Peyer's patch (tissue), 4 donors: Measurements from ENCODE around the gene ITGAE. TPM values are rescaled to one million over a fixed set of nuclear protein-coding genes. Genes with fewer than 3 reads are reported as not detected.
"Not testable (repeated sequence)": the region's sequence is repeated elsewhere in the genome, so short reads cannot be mapped to it uniquely, and the experiment has no call there.

ENCODE experiments used
- DNase-seq, 3 donors: peaks; one replicate each; pipeline ENCODE4 v3.0.0-alpha.2; 2017 to 2019
- H3K27ac ChIP-seq, 4 donors: fragments of 200-600 bp; sonication (generic); one replicate each; pipeline ENCODE4 v1.5.1; 2016 to 2019
- H3K27me3 ChIP-seq, 2 donors: fragments of 200-600 bp; sonication (generic); one replicate each; pipeline ENCODE4 v1.5.1; 2019
- H3K36me3 ChIP-seq, 3 donors: fragments of 200-600 bp; sonication (generic); one replicate each; pipeline ENCODE4 v1.5.1; 2016 to 2019
- H3K4me1 ChIP-seq, 4 donors: fragments of 200-600 bp; sonication (generic); one replicate each; pipeline ENCODE4 v1.5.1; 2016 to 2019
- H3K4me3 ChIP-seq, 4 donors: fragments of 200-600 bp; sonication (generic); 1 replicate in 3 of 4; 2 replicates in 1 of 4; pipeline ENCODE4 v1.5.1; 2016 to 2019; ENCODE audit warnings: mild to moderate bottlenecking in 1 of 4
- H3K9me3 ChIP-seq, 4 donors: fragments of 200-600 bp; sonication (generic); one replicate each; pipeline ENCODE4 v1.5.1; 2016 to 2019; ENCODE audit warnings: mild to moderate bottlenecking in 1 of 4
- POLR2A ChIP-seq, 2 donors: fragments of 450-650 bp; IDR thresholded peaks; one replicate each; pipeline ENCODE4 v1.5.1; 2017; ENCODE audit warnings: antibody characterized with exemption in 2 of 2, mild to moderate bottlenecking in 2 of 2, moderate library complexity in 2 of 2
- total RNA-seq, 4 donors: library from RNA; depleted of rRNA; stranded (reverse); fragments of >200 nt; gene quantifications; one replicate each; pipeline ENCODE4 v1.1.0, GENCODE V29; 2016
- TF ChIP-seq, protein P1 (sequence below), 6 experiments: fragments of 450-650 bp in 4 of 6; fragments of 200-600 bp in 2 of 6; sonication (generic) in 1 of 6; IDR thresholded peaks; one replicate each; pipeline ENCODE4 v1.5.1; 2017 to 2019; ENCODE audit warnings: antibody characterized with exemption in 6 of 6, mild to moderate bottlenecking in 3 of 6, moderate library complexity in 1 of 6

ITGAE gene
- total RNA-seq, 4 donors from 2014 or later, result 14.9 to 41.8 (median 31.5) TPM

DNA sequence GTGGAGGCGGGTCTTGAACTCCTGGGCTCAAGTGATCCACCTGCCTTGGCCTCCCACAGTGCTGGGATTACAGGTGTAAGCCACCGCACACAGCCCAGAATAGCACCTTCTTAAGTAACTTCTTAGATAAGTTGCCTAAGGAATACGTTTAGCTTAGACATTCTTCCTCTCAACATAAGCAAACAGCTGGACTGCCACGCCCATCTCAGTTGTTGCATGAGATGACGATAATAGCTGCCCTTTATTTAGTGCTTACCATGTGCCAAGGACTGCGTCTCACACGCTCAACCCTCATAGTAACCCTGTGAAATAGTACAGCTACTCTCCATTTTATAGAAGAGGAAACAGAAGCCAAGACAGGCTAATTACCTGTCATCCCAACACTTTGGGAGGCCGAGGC is 65.5 kb downstream of the ITGAE start:
- no peaks in the 10 kb centered on the region for H3K36me3 ChIP-seq
- no peak overlapping the region for H3K27ac ChIP-seq
- H3K4me1 ChIP-seq, result peaks cover 0 to 22% (median 6%) of the 10 kb centered on the region in 4 donors
- TF ChIP-seq POLR2A (IDR thresholded peaks at IDR 0.05), result no peak
- TF ChIP-seq, protein P1, sequence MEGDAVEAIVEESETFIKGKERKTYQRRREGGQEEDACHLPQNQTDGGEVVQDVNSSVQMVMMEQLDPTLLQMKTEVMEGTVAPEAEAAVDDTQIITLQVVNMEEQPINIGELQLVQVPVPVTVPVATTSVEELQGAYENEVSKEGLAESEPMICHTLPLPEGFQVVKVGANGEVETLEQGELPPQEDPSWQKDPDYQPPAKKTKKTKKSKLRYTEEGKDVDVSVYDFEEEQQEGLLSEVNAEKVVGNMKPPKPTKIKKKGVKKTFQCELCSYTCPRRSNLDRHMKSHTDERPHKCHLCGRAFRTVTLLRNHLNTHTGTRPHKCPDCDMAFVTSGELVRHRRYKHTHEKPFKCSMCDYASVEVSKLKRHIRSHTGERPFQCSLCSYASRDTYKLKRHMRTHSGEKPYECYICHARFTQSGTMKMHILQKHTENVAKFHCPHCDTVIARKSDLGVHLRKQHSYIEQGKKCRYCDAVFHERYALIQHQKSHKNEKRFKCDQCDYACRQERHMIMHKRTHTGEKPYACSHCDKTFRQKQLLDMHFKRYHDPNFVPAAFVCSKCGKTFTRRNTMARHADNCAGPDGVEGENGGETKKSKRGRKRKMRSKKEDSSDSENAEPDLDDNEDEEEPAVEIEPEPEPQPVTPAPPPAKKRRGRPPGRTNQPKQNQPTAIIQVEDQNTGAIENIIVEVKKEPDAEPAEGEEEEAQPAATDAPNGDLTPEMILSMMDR (IDR thresholded peaks at IDR 0.05), result no peak
- no peaks in the 10 kb centered on the region for H3K9me3 ChIP-seq
- no peak overlapping the region for H3K4me3 ChIP-seq
- DNase-seq, result no peak
- no peaks in the 10 kb centered on the region for H3K27me3 ChIP-seq

DNA sequence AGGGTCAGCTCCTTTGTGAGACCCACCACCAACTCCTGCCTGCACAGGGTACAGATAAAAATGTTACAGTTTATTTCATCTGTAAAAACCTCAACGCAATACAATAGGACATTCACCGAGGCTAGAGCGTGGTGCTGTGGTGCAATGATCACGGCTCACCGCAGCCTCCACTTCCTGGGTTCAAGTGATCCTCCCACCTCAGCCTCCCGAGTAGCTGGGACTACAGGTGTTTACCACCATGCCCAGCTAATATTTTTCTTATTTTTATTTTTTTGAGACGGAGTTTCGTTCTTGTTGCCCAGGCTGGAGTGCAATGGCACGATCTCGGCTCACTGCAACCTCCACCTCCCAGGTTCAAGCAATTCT is 66.1 kb downstream of the ITGAE start:
- DNase-seq, result not testable (repeated sequence)

DNA sequence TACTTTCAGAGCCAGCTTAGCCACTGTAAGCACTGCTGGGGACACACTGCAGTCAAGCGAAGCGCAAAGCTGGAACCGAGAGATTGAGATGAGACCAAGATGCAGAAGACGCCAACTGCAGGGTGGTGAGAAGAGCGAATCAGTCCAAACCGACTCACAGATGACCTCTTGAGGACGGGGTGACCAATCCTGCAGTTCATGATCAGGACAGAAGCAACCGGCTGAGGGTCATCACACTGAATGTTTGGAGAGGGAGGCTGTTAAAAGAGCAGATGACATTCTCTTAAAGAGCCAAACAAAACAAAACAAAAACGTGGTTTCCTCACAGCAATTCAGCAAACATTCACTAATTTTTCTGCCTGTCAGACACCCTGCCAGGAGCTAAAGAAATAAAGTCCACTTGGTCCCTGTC is 68.8 kb downstream of the ITGAE start:
- peak in 2 of 3 donors; percentile 66 to 79 for DNase-seq
- H3K4me1 ChIP-seq, result no peaks in the 10 kb centered on the region
- no peak for TF ChIP-seq POLR2A (IDR thresholded peaks at IDR 0.05)
- TF ChIP-seq, protein P1 (IDR thresholded peaks at IDR 0.05), result peak in 3 of 6 experiments; percentile 10 to 38 (median 31)
- H3K9me3 ChIP-seq, result no peaks in the 10 kb centered on the region
- no peaks in the 10 kb centered on the region for H3K36me3 ChIP-seq
- H3K27ac ChIP-seq, result peak overlapping the region in 2 of 4 donors; percentile 23 to 39
- no peak overlapping the region for H3K4me3 ChIP-seq
- no peaks in the 10 kb centered on the region for H3K27me3 ChIP-seq

More for the DNA sequence above, 66.1 kb downstream of the ITGAE start:
- not testable (repeated sequence) for H3K27me3 ChIP-seq, H3K36me3 ChIP-seq, H3K27ac ChIP-seq, H3K9me3 ChIP-seq, H3K4me3 ChIP-seq
- H3K4me1 ChIP-seq, result peaks cover 0 to 21% (median 6%) of the 10 kb centered on the region in 4 donors

DNA sequence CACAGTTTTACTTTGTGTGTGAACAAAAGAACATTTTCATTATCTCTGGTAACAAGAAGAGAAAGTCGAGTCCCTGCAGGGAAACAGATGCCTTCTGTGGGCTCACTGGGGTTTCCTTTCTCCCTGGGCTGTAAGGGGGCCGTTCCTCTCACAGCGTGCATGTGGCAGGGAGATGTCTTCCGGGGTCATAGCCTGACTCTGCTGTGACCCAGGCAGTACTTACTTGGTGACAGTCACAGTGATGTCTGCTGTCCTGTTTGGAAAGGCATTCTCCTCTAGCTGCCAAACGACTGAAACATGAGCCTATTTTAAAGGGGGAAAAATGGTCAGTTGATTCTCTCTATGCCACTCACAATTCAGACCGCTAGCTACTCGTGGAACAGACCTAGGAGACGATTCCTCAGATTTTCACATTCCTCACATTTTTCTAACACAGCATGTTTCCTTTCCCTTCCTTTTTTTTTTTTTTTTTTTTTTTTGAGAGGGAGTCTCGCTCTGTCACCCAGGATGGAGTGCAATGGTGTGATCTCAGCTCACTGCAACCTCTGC is 70.0 kb downstream of the ITGAE start:
- no peaks in the 10 kb centered on the region for H3K27me3 ChIP-seq
- no peak overlapping the region for H3K27ac ChIP-seq
- TF ChIP-seq, protein P1 (IDR thresholded peaks at IDR 0.05), result no peak
- no peak for TF ChIP-seq POLR2A (IDR thresholded peaks at IDR 0.05)
- DNase-seq, result no peak
- no peaks in the 10 kb centered on the region for H3K9me3 ChIP-seq
- H3K4me3 ChIP-seq, result no peak overlapping the region
- no peaks in the 10 kb centered on the region for H3K36me3 ChIP-seq
- H3K4me1 ChIP-seq, result no peaks in the 10 kb centered on the region

DNA sequence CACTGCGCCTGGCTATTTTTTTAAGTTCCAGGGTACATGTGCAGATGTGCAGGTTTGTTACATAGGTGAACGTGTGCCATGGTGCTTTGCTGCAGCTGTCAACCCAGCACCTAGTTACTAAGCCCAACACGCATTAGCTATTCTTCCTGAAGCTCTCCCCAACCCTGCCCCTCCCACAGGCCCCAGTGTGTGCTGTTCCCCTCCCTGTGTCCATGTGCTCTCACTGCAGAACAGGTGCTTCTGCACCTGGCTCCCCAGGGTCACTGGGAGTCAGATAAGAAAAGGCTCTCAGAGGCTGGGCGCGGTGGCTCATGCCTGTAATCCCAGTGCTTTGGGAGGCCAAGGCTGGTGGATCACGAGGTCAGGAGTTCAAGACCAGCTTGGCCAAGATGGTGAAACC is 71.1 kb downstream of the ITGAE start:
- H3K4me1 ChIP-seq, result no peaks in the 10 kb centered on the region
- no peaks in the 10 kb centered on the region for H3K9me3 ChIP-seq
- H3K27me3 ChIP-seq, result no peaks in the 10 kb centered on the region
- no peaks in the 10 kb centered on the region for H3K36me3 ChIP-seq
- TF ChIP-seq, protein P1 (IDR thresholded peaks at IDR 0.05), result no peak
- no peak for TF ChIP-seq POLR2A (IDR thresholded peaks at IDR 0.05)
- no peak for DNase-seq
- H3K4me3 ChIP-seq, result no peak overlapping the region
- H3K27ac ChIP-seq, result no peak overlapping the region

DNA sequence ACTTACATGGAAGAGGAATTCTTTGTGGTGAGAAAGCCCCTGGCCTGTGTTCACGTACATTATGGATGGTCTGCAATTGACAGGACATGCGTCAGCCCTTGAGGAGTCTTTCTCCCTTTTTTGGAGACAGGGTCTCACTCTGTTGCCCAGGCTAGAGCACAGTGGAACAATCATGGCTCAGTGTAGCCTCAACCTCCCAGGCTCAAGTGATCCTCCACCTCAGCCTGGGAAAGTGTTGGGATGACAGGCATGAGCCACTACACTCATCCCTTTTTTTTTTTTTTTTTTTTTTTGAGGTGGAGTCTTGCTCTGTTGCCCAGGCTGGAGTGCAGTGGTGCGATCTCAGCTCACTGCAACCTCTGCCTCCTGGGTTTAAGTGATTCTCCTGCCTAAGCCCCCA is 72.9 kb downstream of the ITGAE start:
- not testable (repeated sequence) for H3K4me1 ChIP-seq, H3K4me3 ChIP-seq, H3K9me3 ChIP-seq, H3K27me3 ChIP-seq, H3K36me3 ChIP-seq, H3K27ac ChIP-seq, DNase-seq

DNA sequence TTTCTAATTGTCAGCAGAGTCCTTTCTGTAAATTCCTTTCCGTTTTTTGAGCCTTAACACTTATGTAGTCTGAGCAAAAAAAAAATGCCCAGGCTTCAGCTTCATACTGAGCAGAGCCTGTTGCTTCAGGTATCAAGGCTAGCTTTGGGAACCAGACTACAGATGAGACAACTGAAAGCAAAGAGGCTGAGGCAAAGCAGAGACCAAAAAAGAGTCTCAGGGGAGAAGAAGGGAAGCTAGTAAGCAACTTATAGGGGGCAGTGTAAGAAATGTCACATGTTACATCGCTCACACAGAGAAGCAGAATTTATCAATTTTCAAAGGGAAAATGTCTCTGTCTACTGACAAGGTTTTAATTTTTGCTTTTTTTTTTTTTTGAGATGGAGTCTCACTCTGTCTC is 73.9 kb downstream of the ITGAE start:
- H3K9me3 ChIP-seq, result no peaks in the 10 kb centered on the region
- no peaks in the 10 kb centered on the region for H3K27me3 ChIP-seq
- TF ChIP-seq, protein P1 (IDR thresholded peaks at IDR 0.05), result no peak
- no peak for TF ChIP-seq POLR2A (IDR thresholded peaks at IDR 0.05)
- H3K27ac ChIP-seq, result no peak overlapping the region
- H3K4me1 ChIP-seq, result peaks cover 0 to 18% (median 9%) of the 10 kb centered on the region in 4 donors
- DNase-seq, result no peak
- no peak overlapping the region for H3K4me3 ChIP-seq
- H3K36me3 ChIP-seq, result no peaks in the 10 kb centered on the region
